Esophagus muscularis mucosa (tissue), 4 donors: ENCODE data around the gene CCDC124. TPM values are rescaled to one million over a fixed set of nuclear protein-coding genes. Genes with fewer than 3 reads are reported as not detected.
"Not testable (repeated sequence)": the region's sequence is repeated elsewhere in the genome, so short reads cannot be mapped to it uniquely, and the experiment has no call there.

Source experiments
- DNase-seq: peaks from one replicate; pipeline ENCODE4 v3.0.0-alpha.2; 2017; ENCODE audit errors: extremely low spot score
- H3K27ac ChIP-seq, 4 donors: fragments of 200-600 bp; sonication (generic); replicated peaks in 1 of 4; 1 replicate in 3 of 4; 2 replicates in 1 of 4; pipeline ENCODE4 v1.5.1; 2016 to 2019; ENCODE audit warnings: mild to moderate bottlenecking in 1 of 4
- H3K27me3 ChIP-seq, 4 donors: fragments of 200-600 bp; sonication (generic); one replicate each; pipeline versions ENCODE4 v1.5.1 to v1.6.0; 2016 to 2019
- H3K36me3 ChIP-seq, 4 donors: fragments of 200-600 bp; sonication (generic); one replicate each; pipeline ENCODE4 v1.5.1; 2016 to 2019
- H3K4me1 ChIP-seq, 4 donors: fragments of 200-600 bp; sonication (generic); one replicate each; pipeline ENCODE4 v1.5.1; 2016 to 2019
- H3K4me3 ChIP-seq, 4 donors: fragments of 200-600 bp; sonication (generic); 1 replicate in 2 of 4; 2 replicates in 2 of 4; pipeline ENCODE4 v1.5.1; 2016 to 2019; ENCODE audit warnings: mild to moderate bottlenecking in 4 of 4, moderate library complexity in 1 of 4
- H3K9me3 ChIP-seq, 4 donors: fragments of 200-600 bp; sonication (generic); 1 replicate in 3 of 4; 2 replicates in 1 of 4; pipeline ENCODE4 v1.5.1; 2016 to 2019
- CTCF ChIP-seq, 3 experiments: fragments of 200-600 bp in 2 of 3; fragments of 450-650 bp in 1 of 3; sonication (generic) in 2 of 3; IDR thresholded peaks; one replicate each; pipeline ENCODE4 v1.5.1; 2017 to 2019; ENCODE audit warnings: antibody characterized with exemption in 3 of 3, mild to moderate bottlenecking in 2 of 3, moderate library complexity in 1 of 3
- EP300 ChIP-seq: sonication (generic); formaldehyde crosslinking; IDR thresholded peaks from one replicate; pipeline ENCODE4 v1.6.1; 2017; ENCODE audit warnings: antibody characterized with exemption
- POLR2A ChIP-seq: fragments of 450-650 bp; IDR thresholded peaks from one replicate; pipeline ENCODE4 v1.6.1; 2017; ENCODE audit warnings: antibody characterized with exemption, moderate library complexity, mild to moderate bottlenecking, low read depth
- POLR2AphosphoS5 ChIP-seq, 2 donors: sonication (generic); formaldehyde crosslinking; IDR thresholded peaks; one replicate each; pipeline ENCODE4 v1.6.1; 2017; ENCODE audit warnings: antibody characterized with exemption in 2 of 2
- WGBS: methylation state at CpG from one replicate; pipeline ENCODE4 v1.1.5; 2018; 5-methylcytosine and 5-hydroxymethylcytosine counted together
- intact Hi-C: fragments of 100-400 bp; cut with DNase I; formaldehyde crosslinking; loops from one replicate; pipeline ENCODE4 v1.15.1; 2023
- total RNA-seq, 4 donors: library from RNA; depleted of rRNA; stranded (reverse); fragments of >200 nt; gene quantifications; one replicate each; pipeline versions ENCODE4 v1.1.0 to v1.2.1, GENCODE V29; 2016

CCDC124 gene
- total RNA-seq, 4 donors from 2014 or later, result 51.2 to 97.4 (median 74.3) TPM

- intact Hi-C loops, result no loop called here
- no peak for DNase-seq
- TF ChIP-seq EP300, result no peak
- no peak for TF ChIP-seq POLR2A
- no peak for TF ChIP-seq CTCF (IDR thresholded peaks at IDR 0.05)
- TF ChIP-seq POLR2AphosphoS5 (IDR thresholded peaks at IDR 0.05), result no peak
- Histone ChIP-seq H3K27me3 (peaks cover 0 to 40% (median 0%) of the 10 kb centered on the region in 4 donors), H3K4me3 (no peak overlapping the region), H3K9me3 (no peaks in the 10 kb centered on the region), H3K27ac (no peak overlapping the region), H3K36me3 (no peaks in the 10 kb centered on the region), H3K4me1 (no peaks in the 10 kb centered on the region)
- 91% methylated on average over 28 of the region's 38 CpGs for WGBS
Measured at GRCh38 chr19:17981611-17982010, 48.8 kb downstream of the CCDC124 start.

GRCh38 chr19:17982430-17982829 is 49.6 kb downstream of the CCDC124 start:
- DNase-seq, result no peak
- TF ChIP-seq EP300 (no peak), POLR2A (no peak), POLR2AphosphoS5 (IDR thresholded peaks at IDR 0.05) (no peak), CTCF (IDR thresholded peaks at IDR 0.05) (no peak)
- WGBS, result 84% methylated on average over 22 of the region's 22 CpGs
- H3K9me3 ChIP-seq, result no peaks in the 10 kb centered on the region
- H3K27ac ChIP-seq, result no peak overlapping the region
- H3K27me3 ChIP-seq, result peaks cover 0 to 40% (median 0%) of the 10 kb centered on the region in 4 donors
- intact Hi-C loops, result no loop called here
- H3K36me3 ChIP-seq, result no peaks in the 10 kb centered on the region
- no peak overlapping the region for H3K4me3 ChIP-seq
- no peaks in the 10 kb centered on the region for H3K4me1 ChIP-seq

GRCh38 chr19:17985037-17985818 is 52.4 kb downstream of the CCDC124 start:
- H3K27ac ChIP-seq, result no peak overlapping the region
- H3K4me3 ChIP-seq, result no peak overlapping the region
- TF ChIP-seq POLR2AphosphoS5 (IDR thresholded peaks at IDR 0.05), result no peak
- TF ChIP-seq POLR2A, result no peak
- no peak for TF ChIP-seq CTCF (IDR thresholded peaks at IDR 0.05)
- TF ChIP-seq EP300, result no peak
- no peaks in the 10 kb centered on the region for H3K9me3 ChIP-seq
- no peak for DNase-seq
- H3K36me3 ChIP-seq, result no peaks in the 10 kb centered on the region
- no peaks in the 10 kb centered on the region for H3K4me1 ChIP-seq
- intact Hi-C loops, result no loop called here
- 71% methylated on average over 12 of the region's 17 CpGs for WGBS
- peaks cover 0 to 40% (median 0%) of the 10 kb centered on the region in 4 donors for H3K27me3 ChIP-seq

GRCh38 chr19:17986569-17986968 is 53.8 kb downstream of the CCDC124 start:
- H3K4me3 ChIP-seq, H3K27ac ChIP-seq, H3K36me3 ChIP-seq, H3K9me3 ChIP-seq, intact Hi-C loops, H3K4me1 ChIP-seq, DNase-seq: not testable (repeated sequence)
- peaks cover 0 to 38% (median 0%) of the 10 kb centered on the region in 4 donors for H3K27me3 ChIP-seq
- WGBS, result 81% methylated on average over 8 of the region's 8 CpGs

- intact Hi-C loops, result no loop called here
Measured at GRCh38 chr19:17988161-17988560, 55.3 kb downstream of the CCDC124 start.

More at GRCh38 chr19:17988161-17988560, 55.3 kb downstream of the CCDC124 start:
- H3K4me1 ChIP-seq, result no peaks in the 10 kb centered on the region
- no peak overlapping the region for H3K27ac ChIP-seq
- TF ChIP-seq POLR2AphosphoS5 (IDR thresholded peaks at IDR 0.05), result no peak
- no peak for TF ChIP-seq EP300
- no peak for TF ChIP-seq POLR2A
- TF ChIP-seq CTCF (IDR thresholded peaks at IDR 0.05), result no peak
- DNase-seq, result no peak
- no peaks in the 10 kb centered on the region for H3K36me3 ChIP-seq
- H3K27me3 ChIP-seq, result peaks cover 0 to 33% (median 0%) of the 10 kb centered on the region in 4 donors
- H3K9me3 ChIP-seq, result no peaks in the 10 kb centered on the region
- no peak overlapping the region for H3K4me3 ChIP-seq
- WGBS, result 85% methylated on average over 9 of the region's 13 CpGs
